Naive B cell (primary cell): ENCODE measurements around the gene QPRT. TPM values are rescaled to one million over a fixed set of nuclear protein-coding genes. Genes with fewer than 3 reads are reported as not detected.
A peak's percentile ranks its signal among the peaks of the same experiment; 100 is the strongest.
"Not testable (repeated sequence)": the region's sequence is repeated elsewhere in the genome, so short reads cannot be mapped to it uniquely, and the experiment has no call there.

Source experiments
- ATAC-seq, 2 donors: fragments of 150-1000 bp; cut with Tn5 transposase; 2 replicates each; pipeline ENCODE4 v1.10.0; 2021; ENCODE audit warnings: low read depth in 2 of 2, mild to moderate bottlenecking in 2 of 2, moderate library complexity in 2 of 2
- DNase-seq: peaks from one replicate; pipeline ENCODE4 v3.0.0; 2022
- H3K27ac Mint-ChIP-seq, 6 donors: one replicate each; pipeline ENCODE4 v1.8.0; 2020 to 2022; ENCODE audit warnings: mild to moderate bottlenecking in 6 of 6, mixed read lengths in 6 of 6, moderate library complexity in 5 of 6, inconsistent platforms in 2 of 6
- H3K27me3 Mint-ChIP-seq, 3 donors: one replicate each; pipeline ENCODE4 v1.8.0; 2021 to 2022; ENCODE audit warnings: mixed read lengths in 3 of 3, mild to moderate bottlenecking in 1 of 3
- H3K36me3 Mint-ChIP-seq, 2 donors: one replicate each; pipeline ENCODE4 v1.8.0; 2020 to 2022; ENCODE audit warnings: mixed read lengths in 2 of 2, inconsistent platforms in 1 of 2, mild to moderate bottlenecking in 1 of 2
- H3K4me1 Mint-ChIP-seq, 3 donors: one replicate each; pipeline ENCODE4 v1.8.0; 2020 to 2022; ENCODE audit warnings: mixed read lengths in 3 of 3, inconsistent platforms in 1 of 3, mild to moderate bottlenecking in 1 of 3, moderate library complexity in 1 of 3
- H3K4me3 Mint-ChIP-seq, 8 donors: one replicate each; pipeline ENCODE4 v1.8.0; 2020 to 2022; ENCODE audit warnings: mild to moderate bottlenecking in 8 of 8, mixed read lengths in 8 of 8, moderate library complexity in 8 of 8, inconsistent platforms in 2 of 8
- H3K9me3 Mint-ChIP-seq, 7 donors: one replicate each; pipeline ENCODE4 v1.8.0; 2020 to 2022; ENCODE audit warnings: mixed read lengths in 7 of 7, mild to moderate bottlenecking in 5 of 7, inconsistent platforms in 2 of 7, moderate library complexity in 1 of 7
- polyA plus RNA-seq, 6 donors: library from polyadenylated mRNA; unstranded; fragments of 300-500 nt; fragmentation: Illumina TruSeq; gene quantifications; one replicate each; pipeline ENCODE4 v1.2.3, GENCODE V29; 2021; ENCODE audit warnings: low read depth in 6 of 6

The QPRT gene
- polyA plus RNA-seq, 6 donors from 2014 or later = not detected

GRCh38 chr16:29740630-29741015 lies 61.6 kb downstream of the QPRT start:
- not testable (repeated sequence) for H3K27me3 Mint-ChIP-seq, ATAC-seq, DNase-seq, H3K9me3 Mint-ChIP-seq
- Mint-ChIP-seq H3K4me1 (peaks cover 69 to 91% (median 87%) of the 10 kb centered on the region in 3 donors), H3K36me3 (peaks cover 8 to 15% of the 10 kb centered on the region in 2 donors), H3K27ac (peak overlapping the region; percentile 88 to 98 (median 93)), H3K4me3 (peak overlapping the region in 5 of 8 donors; percentile 25 to 74 (median 48))

- H3K4me3 Mint-ChIP-seq = peak overlapping the region; percentile 35 to 98 (median 82)
- DNase-seq = no peak
- peaks cover 8 to 19% of the 10 kb centered on the region in 2 donors for H3K36me3 Mint-ChIP-seq
- peaks cover 69 to 87% (median 86%) of the 10 kb centered on the region in 3 donors for H3K4me1 Mint-ChIP-seq
- H3K9me3 Mint-ChIP-seq = peaks cover 0 to 2% (median 0%) of the 10 kb centered on the region in 7 donors
- H3K27me3 Mint-ChIP-seq = no peaks in the 10 kb centered on the region
- peak overlapping the region; percentile 47 to 98 (median 88) for H3K27ac Mint-ChIP-seq
- no peak for ATAC-seq
Measured at GRCh38 chr16:29742683-29743275, 63.8 kb downstream of the QPRT start.

- Mint-ChIP-seq H3K4me3 (peak overlapping the region; percentile 74 to 98 (median 84)), H3K9me3 (peaks cover 0 to 2% (median 0%) of the 10 kb centered on the region in 7 donors), H3K36me3 (peaks cover 8 to 19% of the 10 kb centered on the region in 2 donors), H3K27me3 (no peaks in the 10 kb centered on the region), H3K27ac (peak overlapping the region in 5 of 6 donors; percentile 74 to 98 (median 93)), H3K4me1 (peaks cover 62 to 80% (median 80%) of the 10 kb centered on the region in 3 donors)
- DNase-seq (no peak), ATAC-seq (no peak)
Measured at GRCh38 chr16:29743475-29743826, 64.5 kb downstream of the QPRT start.

GRCh38 chr16:29743827-29744531 lies 65.0 kb downstream of the QPRT start:
- H3K4me1 Mint-ChIP-seq = peaks cover 58 to 80% (median 76%) of the 10 kb centered on the region in 3 donors
- H3K36me3 Mint-ChIP-seq = peaks cover 10 to 19% of the 10 kb centered on the region in 2 donors
- no peak for DNase-seq
- no peak for ATAC-seq
- no peaks in the 10 kb centered on the region for H3K27me3 Mint-ChIP-seq
- H3K27ac Mint-ChIP-seq = peak overlapping the region in 5 of 6 donors; percentile 74 to 98 (median 93)
- peaks cover 0 to 2% (median 0%) of the 10 kb centered on the region in 7 donors for H3K9me3 Mint-ChIP-seq
- peak overlapping the region; percentile 81 to 100 (median 92) for H3K4me3 Mint-ChIP-seq

- peak overlapping the region; percentile 98 to 100 (median 98) for H3K27ac Mint-ChIP-seq
- H3K4me1 Mint-ChIP-seq = peaks cover 54 to 77% (median 74%) of the 10 kb centered on the region in 3 donors
- H3K9me3 Mint-ChIP-seq = peaks cover 0 to 2% (median 0%) of the 10 kb centered on the region in 7 donors
- ATAC-seq = peak; percentile 10 to 18
- peak overlapping the region; percentile 97 to 100 (median 99) for H3K4me3 Mint-ChIP-seq
- peaks cover 11 to 19% of the 10 kb centered on the region in 2 donors for H3K36me3 Mint-ChIP-seq
- peak; percentile 34 for DNase-seq
- no peaks in the 10 kb centered on the region for H3K27me3 Mint-ChIP-seq
Measured at GRCh38 chr16:29744541-29745101, 65.6 kb downstream of the QPRT start.

GRCh38 chr16:29745121-29745852 lies 66.3 kb downstream of the QPRT start:
- Mint-ChIP-seq H3K4me3 (peak overlapping the region; percentile 97 to 100 (median 99)), H3K27ac (peak overlapping the region; percentile 98 to 100 (median 98)), H3K36me3 (peaks cover 11 to 19% of the 10 kb centered on the region in 2 donors), H3K4me1 (peaks cover 47 to 73% (median 68%) of the 10 kb centered on the region in 3 donors), H3K27me3 (no peaks in the 10 kb centered on the region), H3K9me3 (peaks cover 0 to 2% (median 0%) of the 10 kb centered on the region in 7 donors)
- ATAC-seq (peak; percentile 69 to 71), DNase-seq (peak; percentile 71)

GRCh38 chr16:29745853-29746345 lies 66.9 kb downstream of the QPRT start, which contains the start of gene C16orf54:
Gene C16orf54 (minus strand): TSS chr16:29745990. CDS start chr16:29744951, 1,039 bp downstream.
- Mint-ChIP-seq H3K9me3 (peaks cover 0 to 2% (median 0%) of the 10 kb centered on the region in 7 donors), H3K4me3 (peak within 1 kb of the TSS; percentile 97 to 100 (median 99)), H3K4me1 (peaks cover 41 to 67% (median 61%) of the 10 kb centered on the region in 3 donors), H3K27me3 (no peaks in the 10 kb centered on the region), H3K27ac (peak within 1 kb of the TSS; percentile 98 to 100 (median 98)), H3K36me3 (peaks cover 11 to 17% of the 10 kb centered on the region in 2 donors)
- ATAC-seq = peak; percentile 85 to 86
- DNase-seq = peak; percentile 96

- not testable (repeated sequence) for H3K9me3 Mint-ChIP-seq, DNase-seq, ATAC-seq, H3K27me3 Mint-ChIP-seq
- H3K4me3 Mint-ChIP-seq = peak overlapping the region; percentile 97 to 100 (median 99)
- peak overlapping the region; percentile 98 to 100 (median 98) for H3K27ac Mint-ChIP-seq
- H3K4me1 Mint-ChIP-seq = peaks cover 35 to 62% (median 55%) of the 10 kb centered on the region in 3 donors
- H3K36me3 Mint-ChIP-seq = peaks cover 6 to 11% of the 10 kb centered on the region in 2 donors
Measured at GRCh38 chr16:29746518-29746917, 67.5 kb downstream of the QPRT start.

Other genes with a start within 250 kb of the QPRT start
- gene BOLA2, start 224.8 kb upstream of the QPRT start, polyA plus RNA-seq = 10 to 100 TPM; 17.3 to 35.5 (median 27.3) TPM
- gene SLX1B, start 224.6 kb upstream of the QPRT start, polyA plus RNA-seq = 10 to 100 TPM in 4 of 6 donors, 1 to 10 TPM in 2; 8.7 to 16.0 (median 12.4) TPM
- 1 to 10 TPM in 2 of 6 donors, under 1 TPM in 1, not detected in 3; 0.78 to 2.1 (median 1.9) TPM for gene SULT1A4, start 219.3 kb upstream of the QPRT start, polyA plus RNA-seq
- gene NPIPB12, start 172.8 kb upstream of the QPRT start, polyA plus RNA-seq = 10 to 100 TPM in 1 of 6 donors, 1 to 10 TPM in 3, not detected in 2; 1.7 to 16.2 (median 5.4) TPM
- gene SPN, start 15.9 kb upstream of the QPRT start, polyA plus RNA-seq = 1 to 10 TPM in 5 of 6 donors, not detected in 1; 2.0 to 3.3 (median 2.4) TPM
- 10 to 100 TPM in 5 of 6 donors, 1 to 10 TPM in 1; 1.4 to 70.0 (median 29.5) TPM for gene C16orf54, start 66.8 kb downstream of the QPRT start, polyA plus RNA-seq
- under 1 TPM in 1 of 6 donors, not detected in 5; 0.13 TPM for gene ZG16, start 99.1 kb downstream of the QPRT start, polyA plus RNA-seq
- gene KIF22, start 111.6 kb downstream of the QPRT start, polyA plus RNA-seq = 10 to 100 TPM; 24.0 to 29.6 (median 26.3) TPM
- gene MAZ, start 127.3 kb downstream of the QPRT start, polyA plus RNA-seq = 10 to 100 TPM; 16.1 to 30.6 (median 23.2) TPM
- gene PRRT2, start 133.0 kb downstream of the QPRT start, polyA plus RNA-seq = under 1 TPM in 2 of 6 donors, not detected in 4; 0.10 to 0.97 TPM
- 10 to 100 TPM; 35.5 to 51.5 (median 46.9) TPM for gene PAGR1, start 137.0 kb downstream of the QPRT start, polyA plus RNA-seq
- gene MVP, start 141.3 kb downstream of the QPRT start, polyA plus RNA-seq = 10 to 100 TPM; 39.7 to 61.4 (median 43.9) TPM
- gene CDIPT, start 184.0 kb downstream of the QPRT start, polyA plus RNA-seq = 10 to 100 TPM; 58.1 to 79.1 (median 66.3) TPM
- gene SEZ6L2, start 220.4 kb downstream of the QPRT start, polyA plus RNA-seq = not detected
- gene ASPHD1, start 221.3 kb downstream of the QPRT start, polyA plus RNA-seq = not detected
- gene KCTD13, start 247.0 kb downstream of the QPRT start, polyA plus RNA-seq = 10 to 100 TPM in 3 of 6 donors, 1 to 10 TPM in 3; 7.4 to 19.0 (median 10.4) TPM